Activated T-cell treated with anti-CD3 and anti-CD28 coated beads for 1 hour (primary cell): Measurements from ENCODE around the gene KCNH5.

Experiments used
- DNase-seq: peaks from one replicate; pipeline ENCODE4 v3.0.0-alpha.2; 2020; ENCODE audit warnings: low read depth

KCNH5 gene

GRCh38 chr14:63006531-63006930 lies 38.7 kb downstream of the KCNH5 start:
- no peak for DNase-seq

GRCh38 chr14:62994096-62994495 lies 51.2 kb downstream of the KCNH5 start:
- DNase-seq = no peak

- no peak for DNase-seq
Measured at GRCh38 chr14:62988967-62989366, 56.3 kb downstream of the KCNH5 start.

- no peak for DNase-seq
Measured at GRCh38 chr14:62983821-62984220, 61.4 kb downstream of the KCNH5 start.

- no peak for DNase-seq
Measured at GRCh38 chr14:62980693-62981092, 64.6 kb downstream of the KCNH5 start.

GRCh38 chr14:62957562-62957961 lies 87.7 kb downstream of the KCNH5 start:
- no peak for DNase-seq

- DNase-seq = no peak
Measured at GRCh38 chr14:62956413-62956812, 88.8 kb downstream of the KCNH5 start.

GRCh38 chr14:62954165-62954564 lies 91.1 kb downstream of the KCNH5 start:
- no peak for DNase-seq

- no peak for DNase-seq
Measured at GRCh38 chr14:62952226-62952625, 93.0 kb downstream of the KCNH5 start.

- DNase-seq = no peak
Measured at GRCh38 chr14:62947301-62947700, 98.0 kb downstream of the KCNH5 start.

- DNase-seq = no peak
Measured at GRCh38 chr14:62946221-62946620, 99.0 kb downstream of the KCNH5 start.

GRCh38 chr14:62943202-62943601 lies 102.1 kb downstream of the KCNH5 start:
- no peak for DNase-seq

- no peak for DNase-seq
Measured at GRCh38 chr14:62939970-62940369, 105.3 kb downstream of the KCNH5 start.

GRCh38 chr14:62938778-62939177 lies 106.5 kb downstream of the KCNH5 start:
- DNase-seq = no peak

- no peak for DNase-seq
Measured at GRCh38 chr14:62934439-62934838, 110.8 kb downstream of the KCNH5 start.

GRCh38 chr14:62921466-62921865 lies 123.8 kb downstream of the KCNH5 start:
- DNase-seq = no peak

- no peak for DNase-seq
Measured at GRCh38 chr14:62916551-62916950, 128.7 kb downstream of the KCNH5 start.

- DNase-seq = no peak
Measured at GRCh38 chr14:62914873-62915272, 130.4 kb downstream of the KCNH5 start.

- DNase-seq = no peak
Measured at GRCh38 chr14:62914025-62914424, 131.2 kb downstream of the KCNH5 start.

- no peak for DNase-seq
Measured at GRCh38 chr14:62908506-62908905, 136.8 kb downstream of the KCNH5 start.

GRCh38 chr14:62905566-62905965 lies 139.7 kb downstream of the KCNH5 start:
- no peak for DNase-seq

- DNase-seq = no peak
Measured at GRCh38 chr14:62897771-62898170, 147.5 kb downstream of the KCNH5 start.

GRCh38 chr14:62896932-62897456 lies 148.3 kb downstream of the KCNH5 start:
- no peak for DNase-seq

- no peak for DNase-seq
Measured at GRCh38 chr14:62894736-62895135, 150.5 kb downstream of the KCNH5 start.

GRCh38 chr14:62889364-62889763 lies 155.9 kb downstream of the KCNH5 start:
- no peak for DNase-seq
